Esophagus mucosa (tissue), 1 donor: ENCODE results near the gene TRIM3. TPM values are rescaled to one million over a fixed set of nuclear protein-coding genes. Genes with fewer than 3 reads are reported as not detected.

Experiments
- ATAC-seq: fragments of 200-7000 bp; cut with Tn5 transposase; one replicate; pipeline ENCODE4 v1.9.1; 2020
- total RNA-seq: library from RNA; stranded (reverse); gene quantifications from one replicate; pipeline ENCODE4 v1.2.4, GENCODE V29; 2023
- donor health status: DM: yes; HTN: yes; CAD: no.

Gene TRIM3
- total RNA-seq, 1 donor from 2014 or later, result 2.7 TPM

GRCh38 chr11:6480299-6480914, 6.7 kb upstream of the TRIM3 start:
- ATAC-seq, result no peak

- ATAC-seq, result no peak
Observed at GRCh38 chr11:6476571-6476970, 2.8 kb upstream of the TRIM3 start.

- ATAC-seq, result no peak
Observed at GRCh38 chr11:6475936-6476335, 2.2 kb upstream of the TRIM3 start.

GRCh38 chr11:6474806-6475500, 1.2 kb upstream of the TRIM3 start:
- no peak for ATAC-seq

- no peak for ATAC-seq
Observed at GRCh38 chr11:6474413-6474792, 662 bp upstream of the TRIM3 start.

- no peak for ATAC-seq
Observed at GRCh38 chr11:6472934-6473333, 807 bp downstream of the TRIM3 start.

- no peak for ATAC-seq
Observed at GRCh38 chr11:6469599-6469998, 4.1 kb downstream of the TRIM3 start.

GRCh38 chr11:6468712-6469495, 4.8 kb downstream of the TRIM3 start:
- ATAC-seq, result peak; percentile 62

- ATAC-seq, result no peak
Observed at GRCh38 chr11:6459099-6459450, 14.7 kb downstream of the TRIM3 start.

GRCh38 chr11:6458352-6459098, 15.2 kb downstream of the TRIM3 start:
- ATAC-seq, result peak; percentile 62

- peak; percentile 15 for ATAC-seq
Observed at GRCh38 chr11:6457581-6458320, 16.0 kb downstream of the TRIM3 start.

- ATAC-seq, result no peak
Observed at GRCh38 chr11:6456361-6457073, 17.2 kb downstream of the TRIM3 start.

- no peak for ATAC-seq
Observed at GRCh38 chr11:6455070-6455469, 18.7 kb downstream of the TRIM3 start.

- no peak for ATAC-seq
Observed at GRCh38 chr11:6453152-6453551, 20.6 kb downstream of the TRIM3 start.

- no peak for ATAC-seq
Observed at GRCh38 chr11:6452219-6452618, 21.5 kb downstream of the TRIM3 start.

GRCh38 chr11:6448574-6448973, 25.2 kb downstream of the TRIM3 start:
- no peak for ATAC-seq

- ATAC-seq, result peak; percentile 75
Observed at GRCh38 chr11:6443269-6444003, 30.3 kb downstream of the TRIM3 start.

- ATAC-seq, result no peak
Observed at GRCh38 chr11:6442441-6442840, 31.3 kb downstream of the TRIM3 start.

- ATAC-seq, result no peak
Observed at GRCh38 chr11:6440906-6441358, 32.8 kb downstream of the TRIM3 start, which contains the start of gene HPX. Gene HPX, minus strand, starts transcription at chr11:6440987. Its CDS starts 24 bp downstream, at chr11:6440963.

GRCh38 chr11:6438979-6439571, 34.7 kb downstream of the TRIM3 start:
- peak; percentile 65 for ATAC-seq
